ENCODE data around the gene ZNF407.

DNA sequence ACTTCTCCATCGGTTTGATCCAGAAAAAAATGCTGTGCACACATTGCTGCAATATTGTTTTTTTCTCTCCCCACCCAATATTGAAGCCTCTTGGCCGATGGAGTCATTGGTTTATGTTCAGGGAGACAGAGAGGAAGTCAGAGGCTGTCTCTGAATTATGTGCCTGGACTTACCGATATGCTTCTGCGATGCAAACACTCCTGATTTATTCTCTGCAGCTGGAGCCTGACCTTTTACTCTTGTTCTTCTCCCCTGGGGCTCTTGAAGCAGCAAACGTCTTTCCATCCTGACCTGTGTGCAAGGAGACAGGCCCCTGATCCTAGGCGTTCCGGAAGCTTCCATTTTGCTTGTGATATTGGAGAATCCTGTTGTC lies 511.6 kb downstream of the ZNF407 start:
- TF ChIP-seq, protein P1, sequence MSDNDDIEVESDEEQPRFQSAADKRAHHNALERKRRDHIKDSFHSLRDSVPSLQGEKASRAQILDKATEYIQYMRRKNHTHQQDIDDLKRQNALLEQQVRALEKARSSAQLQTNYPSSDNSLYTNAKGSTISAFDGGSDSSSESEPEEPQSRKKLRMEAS (IDR thresholded peaks at IDR 0.05) = no peak
- TF ChIP-seq TEAD4 (IDR thresholded peaks at IDR 0.05) (no peak), EP300 (IDR thresholded peaks at IDR 0.05; ENCODE audit: borderline replicate concordance) (no peak), CEBPB (IDR thresholded peaks at IDR 0.05) (no peak), CREB1 (IDR thresholded peaks at IDR 0.05; ENCODE audit: low read depth) (no peak), TCF12 (IDR thresholded peaks at IDR 0.05; ENCODE audit: low read depth) (no peak), RAD21 (IDR thresholded peaks at IDR 0.05; ENCODE audit: low read depth) (no peak), FOXM1 (IDR thresholded peaks at IDR 0.05; ENCODE audit: borderline replicate concordance, low read depth) (no peak), NFIC (IDR thresholded peaks at IDR 0.05) (no peak), TAF1 (IDR thresholded peaks at IDR 0.05; ENCODE audit: low read depth) (no peak), YY1 (IDR thresholded peaks at IDR 0.05; ENCODE audit: low read depth) (no peak)
- TF ChIP-seq, protein P2, sequence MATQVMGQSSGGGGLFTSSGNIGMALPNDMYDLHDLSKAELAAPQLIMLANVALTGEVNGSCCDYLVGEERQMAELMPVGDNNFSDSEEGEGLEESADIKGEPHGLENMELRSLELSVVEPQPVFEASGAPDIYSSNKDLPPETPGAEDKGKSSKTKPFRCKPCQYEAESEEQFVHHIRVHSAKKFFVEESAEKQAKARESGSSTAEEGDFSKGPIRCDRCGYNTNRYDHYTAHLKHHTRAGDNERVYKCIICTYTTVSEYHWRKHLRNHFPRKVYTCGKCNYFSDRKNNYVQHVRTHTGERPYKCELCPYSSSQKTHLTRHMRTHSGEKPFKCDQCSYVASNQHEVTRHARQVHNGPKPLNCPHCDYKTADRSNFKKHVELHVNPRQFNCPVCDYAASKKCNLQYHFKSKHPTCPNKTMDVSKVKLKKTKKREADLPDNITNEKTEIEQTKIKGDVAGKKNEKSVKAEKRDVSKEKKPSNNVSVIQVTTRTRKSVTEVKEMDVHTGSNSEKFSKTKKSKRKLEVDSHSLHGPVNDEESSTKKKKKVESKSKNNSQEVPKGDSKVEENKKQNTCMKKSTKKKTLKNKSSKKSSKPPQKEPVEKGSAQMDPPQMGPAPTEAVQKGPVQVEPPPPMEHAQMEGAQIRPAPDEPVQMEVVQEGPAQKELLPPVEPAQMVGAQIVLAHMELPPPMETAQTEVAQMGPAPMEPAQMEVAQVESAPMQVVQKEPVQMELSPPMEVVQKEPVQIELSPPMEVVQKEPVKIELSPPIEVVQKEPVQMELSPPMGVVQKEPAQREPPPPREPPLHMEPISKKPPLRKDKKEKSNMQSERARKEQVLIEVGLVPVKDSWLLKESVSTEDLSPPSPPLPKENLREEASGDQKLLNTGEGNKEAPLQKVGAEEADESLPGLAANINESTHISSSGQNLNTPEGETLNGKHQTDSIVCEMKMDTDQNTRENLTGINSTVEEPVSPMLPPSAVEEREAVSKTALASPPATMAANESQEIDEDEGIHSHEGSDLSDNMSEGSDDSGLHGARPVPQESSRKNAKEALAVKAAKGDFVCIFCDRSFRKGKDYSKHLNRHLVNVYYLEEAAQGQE (IDR thresholded peaks at IDR 0.05; ENCODE audit: low read depth) = no peak
- TF ChIP-seq, protein P3, sequence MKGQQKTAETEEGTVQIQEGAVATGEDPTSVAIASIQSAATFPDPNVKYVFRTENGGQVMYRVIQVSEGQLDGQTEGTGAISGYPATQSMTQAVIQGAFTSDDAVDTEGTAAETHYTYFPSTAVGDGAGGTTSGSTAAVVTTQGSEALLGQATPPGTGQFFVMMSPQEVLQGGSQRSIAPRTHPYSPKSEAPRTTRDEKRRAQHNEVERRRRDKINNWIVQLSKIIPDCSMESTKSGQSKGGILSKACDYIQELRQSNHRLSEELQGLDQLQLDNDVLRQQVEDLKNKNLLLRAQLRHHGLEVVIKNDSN (IDR thresholded peaks at IDR 0.05) = no peak

Data from Ishikawa (cell line).